ENCODE data around the gene SBNO2.
"Not testable (repeated sequence)": the region's sequence is repeated elsewhere in the genome, so short reads cannot be mapped to it uniquely, and the experiment has no call there.

Gene SBNO2

DNA sequence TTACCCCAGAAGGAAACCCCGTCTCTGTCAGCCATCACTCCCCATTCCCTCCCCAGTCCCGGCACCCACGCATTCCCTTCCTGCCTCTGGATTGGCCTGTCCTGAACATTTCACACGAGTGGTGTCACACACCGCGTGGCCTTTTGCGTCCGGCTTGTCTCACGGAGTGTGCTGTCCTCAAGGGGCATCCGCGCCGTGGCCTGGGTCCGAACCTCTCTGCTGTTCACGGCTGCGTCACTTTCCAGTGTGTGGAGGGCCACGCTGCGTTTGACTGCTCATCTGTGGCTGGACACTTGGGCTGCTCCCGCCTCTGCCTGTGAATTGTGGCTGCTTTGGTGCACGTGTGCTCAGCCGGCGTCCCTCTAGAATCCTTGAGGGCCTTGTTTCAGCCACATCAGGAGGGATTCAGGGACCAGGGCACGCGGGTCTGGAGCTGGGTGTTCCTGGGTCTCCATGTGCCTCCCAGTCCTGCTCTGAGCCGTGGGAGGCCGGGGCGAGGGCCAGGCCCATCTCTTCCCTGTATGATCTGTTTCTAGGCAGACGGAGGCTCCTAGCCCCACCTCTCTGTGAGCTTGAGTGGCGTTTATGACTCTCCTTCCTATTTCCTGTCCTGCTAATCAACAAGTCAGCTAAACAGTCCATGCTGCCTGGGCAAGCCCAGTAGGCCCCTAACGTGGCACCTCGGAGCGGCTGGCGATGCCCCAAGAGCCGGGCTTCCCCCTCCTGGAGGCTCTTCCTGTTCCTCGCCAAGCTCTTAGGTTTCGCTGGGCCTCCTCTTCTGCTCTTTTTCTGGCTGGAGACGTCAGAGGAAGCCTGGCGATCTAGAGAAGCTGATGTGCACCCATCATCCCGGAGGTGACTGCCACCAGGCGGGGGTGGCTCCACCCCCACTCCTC, 39.6 kb upstream of the SBNO2 start:
- Histone ChIP-seq H4K20me1 (ENCODE audit: insufficient read depth, low read length, poor library complexity, severe bottlenecking) (peaks cover 62% of the 10 kb centered on the region), H3K9ac (ENCODE audit: low read depth, low read length, poor library complexity, severe bottlenecking) (peak overlapping the region; percentile 56), H3K4me1 (ENCODE audit: insufficient read depth, low read length, poor library complexity, severe bottlenecking) (peaks cover 34% of the 10 kb centered on the region), H3K9me2 (replicated peaks; ENCODE audit: low read depth, low read length) (no peaks in the 10 kb centered on the region), H3K4me2 (ENCODE audit: low read depth, low read length, poor library complexity, severe bottlenecking) (peak overlapping the region; percentile 53), H2AFZ (ENCODE audit: low read length) (no peak overlapping the region), H3K9me3 (ENCODE audit: insufficient read depth, low read depth, low read length) (no peaks in the 10 kb centered on the region), H3K4me3 (ENCODE audit: low read length, poor library complexity, severe bottlenecking) (peak overlapping the region; percentile 46), H3K27me3 (ENCODE audit: insufficient read depth, low read length, poor library complexity, severe bottlenecking) (no peaks in the 10 kb centered on the region), H3K36me3 (ENCODE audit: insufficient read depth, low read length) (no peaks in the 10 kb centered on the region; the same call in 1 of the 2 replicates), H3K79me2 (ENCODE audit: insufficient read depth, low read length) (peaks cover 98% of the 10 kb centered on the region), H3F3A (ENCODE audit: low read depth) (no peaks in the 10 kb centered on the region)
- TF ChIP-seq EZH2phosphoT487 (IDR thresholded peaks at IDR 0.05; ENCODE audit: borderline replicate concordance), result no peak
- TF ChIP-seq, protein P1, sequence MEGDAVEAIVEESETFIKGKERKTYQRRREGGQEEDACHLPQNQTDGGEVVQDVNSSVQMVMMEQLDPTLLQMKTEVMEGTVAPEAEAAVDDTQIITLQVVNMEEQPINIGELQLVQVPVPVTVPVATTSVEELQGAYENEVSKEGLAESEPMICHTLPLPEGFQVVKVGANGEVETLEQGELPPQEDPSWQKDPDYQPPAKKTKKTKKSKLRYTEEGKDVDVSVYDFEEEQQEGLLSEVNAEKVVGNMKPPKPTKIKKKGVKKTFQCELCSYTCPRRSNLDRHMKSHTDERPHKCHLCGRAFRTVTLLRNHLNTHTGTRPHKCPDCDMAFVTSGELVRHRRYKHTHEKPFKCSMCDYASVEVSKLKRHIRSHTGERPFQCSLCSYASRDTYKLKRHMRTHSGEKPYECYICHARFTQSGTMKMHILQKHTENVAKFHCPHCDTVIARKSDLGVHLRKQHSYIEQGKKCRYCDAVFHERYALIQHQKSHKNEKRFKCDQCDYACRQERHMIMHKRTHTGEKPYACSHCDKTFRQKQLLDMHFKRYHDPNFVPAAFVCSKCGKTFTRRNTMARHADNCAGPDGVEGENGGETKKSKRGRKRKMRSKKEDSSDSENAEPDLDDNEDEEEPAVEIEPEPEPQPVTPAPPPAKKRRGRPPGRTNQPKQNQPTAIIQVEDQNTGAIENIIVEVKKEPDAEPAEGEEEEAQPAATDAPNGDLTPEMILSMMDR (conservative IDR thresholded peaks at IDR 0.05; ENCODE audit: low read length), result no peak

DNA sequence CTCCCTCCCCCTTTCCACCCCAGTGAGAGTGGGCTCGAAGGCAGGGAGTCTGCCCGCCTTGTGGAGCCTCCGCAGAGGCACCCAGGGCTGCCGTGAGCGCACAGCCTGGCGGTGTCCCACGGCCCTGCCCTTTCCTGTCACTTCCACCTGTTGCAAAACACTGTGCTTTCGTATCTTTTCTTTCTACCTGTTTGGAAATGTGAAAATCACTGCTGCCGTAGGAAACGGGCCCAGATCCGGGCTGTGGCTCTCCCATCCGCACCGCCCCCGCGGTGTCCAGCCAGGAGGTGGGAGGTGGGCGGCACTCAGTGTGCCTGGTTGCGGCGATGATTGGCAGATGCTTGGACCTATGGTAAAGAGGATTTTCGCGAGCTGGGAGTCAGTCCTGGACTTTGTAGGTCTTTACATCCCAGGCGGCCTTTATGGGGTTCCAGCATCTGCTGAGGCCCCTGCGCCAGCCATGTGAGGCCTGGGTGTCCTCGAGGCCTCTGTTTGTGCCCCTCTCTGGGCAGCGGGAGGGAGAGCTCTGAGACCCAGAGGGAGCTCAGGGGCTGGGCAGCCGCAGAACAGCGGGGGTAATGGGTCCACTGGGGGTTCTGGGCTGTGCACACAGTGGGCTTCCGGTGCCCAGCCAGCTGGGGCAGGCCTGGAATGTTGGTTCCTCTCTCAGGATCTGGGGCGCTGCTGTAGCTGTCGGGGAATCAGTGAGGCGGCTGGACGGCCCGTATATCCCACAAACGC, 37.6 kb upstream of the SBNO2 start:
- H3K79me2 ChIP-seq (ENCODE audit: insufficient read depth, low read length), result peaks cover 98% of the 10 kb centered on the region
- no peaks in the 10 kb centered on the region for H3K9me2 ChIP-seq (replicated peaks; ENCODE audit: low read depth, low read length)
- H3K4me3 ChIP-seq (ENCODE audit: low read length, poor library complexity, severe bottlenecking), result no peak overlapping the region
- TF ChIP-seq, protein P1 (conservative IDR thresholded peaks at IDR 0.05; ENCODE audit: low read length), result no peak
- no peak for TF ChIP-seq EZH2phosphoT487 (IDR thresholded peaks at IDR 0.05; ENCODE audit: borderline replicate concordance)
- H3F3A ChIP-seq (ENCODE audit: low read depth), result no peaks in the 10 kb centered on the region
- peaks cover 70% of the 10 kb centered on the region for H4K20me1 ChIP-seq (ENCODE audit: insufficient read depth, low read length, poor library complexity, severe bottlenecking)
- H3K4me2 ChIP-seq (ENCODE audit: low read depth, low read length, poor library complexity, severe bottlenecking), result peak overlapping the region; percentile 54
- no peak overlapping the region for H2AFZ ChIP-seq (ENCODE audit: low read length)
- no peak overlapping the region for H3K9ac ChIP-seq (ENCODE audit: low read depth, low read length, poor library complexity, severe bottlenecking)
- H3K4me1 ChIP-seq (ENCODE audit: insufficient read depth, low read length, poor library complexity, severe bottlenecking), result peaks cover 34% of the 10 kb centered on the region
- H3K9me3 ChIP-seq (ENCODE audit: insufficient read depth, low read depth, low read length), result no peaks in the 10 kb centered on the region
- H3K27me3 ChIP-seq (ENCODE audit: insufficient read depth, low read length, poor library complexity, severe bottlenecking), result no peaks in the 10 kb centered on the region
- no peaks in the 10 kb centered on the region; the same call in 1 of the 2 replicates for H3K36me3 ChIP-seq (ENCODE audit: insufficient read depth, low read length)

DNA sequence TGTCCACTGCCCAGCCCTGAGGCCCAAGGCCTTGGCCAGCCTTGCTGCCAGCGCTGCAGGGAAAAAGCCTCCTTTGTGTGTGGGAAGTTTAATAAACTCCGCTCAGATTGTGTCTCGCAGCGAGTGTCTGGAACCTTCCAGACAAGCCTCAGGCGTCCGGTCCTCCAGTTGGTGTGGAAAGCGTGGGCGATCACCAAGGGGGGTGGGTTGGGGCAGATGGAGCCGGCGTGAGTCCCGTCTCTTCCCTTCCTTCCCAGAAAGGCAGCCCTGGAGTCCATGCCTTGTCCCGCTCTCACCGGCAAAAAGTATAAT, 36.1 kb upstream of the SBNO2 start:
- Histone ChIP-seq H3K36me3 (ENCODE audit: insufficient read depth, low read length) (no peaks in the 10 kb centered on the region; the same call in 1 of the 2 replicates), H3K79me2 (ENCODE audit: insufficient read depth, low read length) (peaks cover 91% of the 10 kb centered on the region), H3K4me2 (ENCODE audit: low read depth, low read length, poor library complexity, severe bottlenecking) (peak overlapping the region; percentile 79), H3K9me2 (replicated peaks; ENCODE audit: low read depth, low read length) (no peaks in the 10 kb centered on the region), H3F3A (ENCODE audit: low read depth) (no peaks in the 10 kb centered on the region), H3K9ac (ENCODE audit: low read depth, low read length, poor library complexity, severe bottlenecking) (peak overlapping the region; percentile 60), H3K4me1 (ENCODE audit: insufficient read depth, low read length, poor library complexity, severe bottlenecking) (peaks cover 34% of the 10 kb centered on the region), H3K4me3 (ENCODE audit: low read length, poor library complexity, severe bottlenecking) (peak overlapping the region; percentile 61), H4K20me1 (ENCODE audit: insufficient read depth, low read length, poor library complexity, severe bottlenecking) (peaks cover 74% of the 10 kb centered on the region), H3K27me3 (ENCODE audit: insufficient read depth, low read length, poor library complexity, severe bottlenecking) (no peaks in the 10 kb centered on the region), H2AFZ (ENCODE audit: low read length) (no peak overlapping the region), H3K9me3 (ENCODE audit: insufficient read depth, low read depth, low read length) (no peaks in the 10 kb centered on the region)
- TF ChIP-seq EZH2phosphoT487 (IDR thresholded peaks at IDR 0.05; ENCODE audit: borderline replicate concordance), result no peak
- TF ChIP-seq, protein P1 (conservative IDR thresholded peaks at IDR 0.05; ENCODE audit: low read length), result no peak

DNA sequence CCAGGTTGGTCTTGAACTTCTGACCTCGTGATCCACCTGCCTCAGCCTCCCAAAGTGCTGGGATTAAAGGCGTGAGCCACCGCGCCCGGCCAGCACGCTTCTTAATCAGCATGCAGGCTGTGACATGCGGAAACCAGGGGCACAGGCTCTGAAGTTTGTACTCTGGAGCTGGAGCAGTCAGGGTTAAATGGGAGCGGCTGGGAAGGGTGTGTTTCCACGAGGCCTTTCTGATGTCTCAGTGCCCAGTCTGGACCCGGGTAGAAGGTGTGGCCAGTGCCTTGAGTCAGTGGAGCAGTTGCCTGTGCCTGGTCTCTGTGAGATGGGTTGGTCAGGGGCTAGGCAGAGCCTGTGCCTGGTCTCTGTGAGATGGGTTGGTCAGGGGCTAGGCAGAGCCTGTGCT, 34.8 kb upstream of the SBNO2 start:
- Histone ChIP-seq H3K9ac (ENCODE audit: low read depth, low read length, poor library complexity, severe bottlenecking) (peak overlapping the region; percentile 24), H4K20me1 (ENCODE audit: insufficient read depth, low read length, poor library complexity, severe bottlenecking) (peaks cover 61% of the 10 kb centered on the region), H3K4me3 (ENCODE audit: low read length, poor library complexity, severe bottlenecking) (peak overlapping the region; percentile 94), H3K79me2 (ENCODE audit: insufficient read depth, low read length) (peaks cover 77% of the 10 kb centered on the region), H3K4me2 (ENCODE audit: low read depth, low read length, poor library complexity, severe bottlenecking) (peak overlapping the region; percentile 93), H3K4me1 (ENCODE audit: insufficient read depth, low read length, poor library complexity, severe bottlenecking) (peaks cover 38% of the 10 kb centered on the region)
- not testable (repeated sequence) for H3K9me3 ChIP-seq (ENCODE audit: insufficient read depth, low read depth, low read length); H3F3A ChIP-seq (ENCODE audit: low read depth); H2AFZ ChIP-seq (ENCODE audit: low read length); H3K36me3 ChIP-seq (ENCODE audit: insufficient read depth, low read length); H3K9me2 ChIP-seq (replicated peaks; ENCODE audit: low read depth, low read length); H3K27me3 ChIP-seq (ENCODE audit: insufficient read depth, low read length, poor library complexity, severe bottlenecking)

All from Loucy (cell line).